Heart left ventricle (tissue), 13 donors: ENCODE results near the gene KIRREL3.

Source experiments
- CTCF ChIP-seq, 12 donors: fragments of 200-600 bp; sonication (generic) in 4 of 12; IDR thresholded peaks; one replicate each; pipeline versions ENCODE4 v1.5.0 to v1.8.0; 2018 to 2022; ENCODE audit warnings: antibody characterized with exemption in 12 of 12, mild to moderate bottlenecking in 5 of 12
- POLR2A ChIP-seq, 2 donors: fragments of 450-650 bp; IDR thresholded peaks; one replicate each; pipeline ENCODE4 v1.6.1; 2017; ENCODE audit warnings: antibody characterized with exemption in 2 of 2, mild to moderate bottlenecking in 2 of 2, moderate library complexity in 2 of 2
- donor health status: ischemic (EF 13 %, LVEDD 7.1; RV severe dilation, severe dysfunction).
- donor health status: DM: no; HTN: yes; CAD: no.
- donor health status: DM: no; HTN: no; CAD: no.
- donor health status: ischemic (EF 25% LVEDD 6.9; RV normal size, moderate dysfunction).
- donor health status: ischemic (EF 25% LVEDD 5.7; RV mildly dilated, moderate dysfunction).
- donor health status: ischemic (EF 35%, LVEDD 5.7; RV mildly dilated, moderate dysfunction).
- donor health status: nonischemic (EF 11% LVEDD 7.7; RV severe dilation, severe dysfunction).
- donor health status: DM: yes; HTN: yes; CAD: no.
- donor health status: PGD.
- donor health status: ischemic (EF 29% LVEDD 5.4; RV normal size, mild dysfunction).
- donor health status: nonischemic (EF 23%, LVEDD 6.1; RV moderate dilation, normal function).

- TF ChIP-seq POLR2A (IDR thresholded peaks at IDR 0.05), result no peak
- TF ChIP-seq CTCF (IDR thresholded peaks at IDR 0.05), result no peak
These were observed 183.9 kb downstream of the KIRREL3 start for GRCh38 chr11:126816645-126817044.
